HG03439 (cell line): ENCODE results near the gene WDR43.
"Not testable (repeated sequence)": the region's sequence is repeated elsewhere in the genome, so short reads cannot be mapped to it uniquely, and the experiment has no call there.

Experiments
- ATAC-seq: cut with Tn5 transposase; IDR thresholded peaks from one replicate; pipeline ENCODE4 v1.9.1; 2021; ENCODE audit warnings: mild to moderate bottlenecking, moderate library complexity; ENCODE audit not compliant: unreplicated experiment

Gene WDR43

GRCh38 chr2:28960401-28960800 is 65.9 kb downstream of the WDR43 start:
- ATAC-seq = no peak

DNA sequence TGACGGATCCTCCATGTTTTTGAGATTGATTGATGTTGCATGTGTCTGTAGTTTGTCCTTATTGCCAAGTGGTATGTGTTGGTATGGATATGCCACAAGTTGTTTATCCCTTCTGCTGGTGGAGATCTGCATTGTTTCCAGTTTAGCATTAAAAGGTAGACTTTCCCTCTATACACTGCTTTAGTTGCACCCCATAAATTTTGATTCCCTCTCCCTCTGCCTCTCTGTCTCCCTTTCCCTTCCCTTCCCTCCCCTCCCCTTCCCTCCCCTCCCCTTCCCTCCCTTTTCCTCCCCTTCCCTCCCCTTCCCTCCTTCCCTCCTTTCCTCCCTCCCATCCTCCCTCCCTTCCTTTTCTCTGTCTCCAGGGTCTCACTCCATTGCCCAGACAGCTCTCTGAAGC is 68.0 kb downstream of the WDR43 start:
- ATAC-seq = no peak

DNA sequence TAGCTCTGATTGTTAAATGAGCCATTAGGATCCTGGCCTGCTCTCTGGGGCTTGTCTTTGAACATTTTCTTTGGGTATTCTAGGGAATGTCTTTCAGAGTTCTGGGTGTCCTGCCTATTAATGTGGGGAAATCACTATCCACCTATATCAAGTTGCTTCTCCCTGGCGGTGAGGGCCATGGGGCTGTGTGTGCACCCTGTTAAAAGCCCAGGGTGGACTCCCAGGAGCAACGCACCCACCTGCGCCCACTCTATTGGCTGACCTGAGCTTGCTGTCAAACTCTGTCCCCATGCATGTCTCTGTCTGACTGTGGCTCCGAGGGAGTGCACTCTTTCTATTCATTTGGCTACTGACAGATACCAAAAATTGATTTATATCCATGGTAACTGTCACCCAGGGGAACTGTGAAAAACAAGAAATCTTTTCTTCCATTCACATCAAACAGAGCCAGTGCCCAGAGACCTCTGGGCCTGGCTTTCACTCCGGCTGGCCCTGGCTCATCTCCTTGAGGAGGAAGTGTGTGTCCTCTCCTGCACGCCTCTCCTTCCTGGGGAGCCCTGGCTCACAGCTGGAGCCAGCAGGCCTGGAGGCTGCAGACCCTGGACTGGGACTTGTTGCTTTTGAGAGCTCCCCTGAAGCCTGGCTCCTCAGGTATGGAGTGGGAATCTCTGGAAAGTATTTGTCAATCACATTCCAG is 76.1 kb downstream of the WDR43 start:
- ATAC-seq = no peak

DNA sequence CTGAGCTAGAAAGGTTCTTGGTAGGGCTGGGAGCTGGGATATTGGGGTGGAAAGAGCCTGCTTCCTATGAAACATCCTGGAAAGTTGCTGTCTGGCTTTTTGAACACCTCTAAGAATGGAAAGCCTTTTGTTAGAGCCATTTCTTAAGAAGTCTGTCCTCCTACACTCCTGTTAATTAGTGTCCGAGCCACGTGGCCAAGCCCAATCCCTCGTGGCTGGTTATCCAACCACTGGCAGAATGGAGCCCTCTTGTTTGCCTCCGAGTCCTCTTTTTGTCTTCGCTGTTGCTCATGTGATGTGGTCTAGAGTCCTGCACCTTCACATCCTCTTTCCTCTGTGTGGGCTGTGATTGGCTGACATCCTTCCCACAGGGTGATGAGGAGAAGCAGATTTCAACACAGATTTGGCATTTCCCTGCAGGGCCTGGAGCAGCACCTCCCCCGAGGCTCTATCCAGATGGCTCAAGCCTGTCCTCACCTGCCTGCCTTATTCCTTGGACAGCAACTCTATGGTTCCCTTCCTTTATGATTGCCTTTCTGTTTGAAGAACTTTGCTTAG is 78.4 kb downstream of the WDR43 start:
- ATAC-seq = no peak

DNA sequence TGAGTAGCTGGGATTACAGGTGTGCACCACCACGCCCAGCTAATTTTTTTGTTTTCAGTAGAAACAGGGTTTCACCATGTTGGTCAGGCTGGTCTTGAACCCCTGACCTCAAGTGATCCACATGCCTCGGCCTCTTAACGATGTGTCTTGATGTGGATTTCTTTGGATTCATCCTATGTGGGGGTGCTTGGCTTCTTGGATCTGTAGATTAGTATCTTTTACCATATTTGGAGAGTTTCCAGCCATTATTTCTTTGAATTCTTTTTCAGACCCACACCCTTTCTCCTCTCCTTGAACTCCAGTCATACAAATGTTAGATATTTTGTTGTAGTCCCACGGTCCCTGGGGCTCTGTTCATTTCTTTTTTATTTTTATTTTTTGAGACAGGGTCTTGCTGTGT is 79.8 kb downstream of the WDR43 start:
- ATAC-seq = no peak

DNA sequence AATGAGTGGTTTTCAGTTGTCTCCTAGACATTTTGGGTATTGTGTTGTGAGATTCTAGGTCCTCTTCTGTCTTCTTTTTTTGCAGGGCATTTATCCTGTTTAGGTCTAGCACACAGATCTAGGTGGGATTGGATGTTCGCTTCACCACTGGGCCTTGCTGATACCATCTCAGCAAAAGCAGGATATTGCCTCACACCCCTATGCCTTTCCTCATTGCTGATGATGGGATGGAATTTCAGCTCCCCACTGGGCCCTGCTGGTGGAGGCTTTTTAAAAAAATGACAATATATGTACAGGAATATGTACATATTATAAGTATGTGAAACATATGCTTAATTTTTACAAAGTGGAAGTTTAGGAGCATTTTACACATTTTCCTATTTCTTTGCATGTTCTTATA is 81.2 kb downstream of the WDR43 start:
- ATAC-seq = no peak

DNA sequence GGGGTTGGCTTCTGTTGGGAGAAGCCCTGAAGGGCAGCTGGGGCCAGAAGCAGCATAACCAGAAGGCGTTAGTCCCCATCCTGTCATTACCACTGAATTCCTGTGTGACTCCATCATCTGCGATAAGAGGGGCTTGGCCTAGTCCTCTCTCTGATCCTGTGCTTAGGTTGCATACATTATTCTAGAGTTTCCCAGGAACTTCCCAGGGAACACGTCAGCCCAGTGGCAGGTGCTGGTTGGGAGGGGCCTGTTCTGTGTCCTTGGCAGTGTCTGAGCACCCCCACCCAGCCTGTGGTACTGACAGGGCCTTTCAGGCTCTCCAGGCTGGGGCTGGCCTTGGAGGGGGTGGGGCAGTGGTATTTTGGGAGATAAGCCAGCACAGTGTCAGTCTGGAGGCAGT is 82.1 kb downstream of the WDR43 start:
- ATAC-seq = no peak

DNA sequence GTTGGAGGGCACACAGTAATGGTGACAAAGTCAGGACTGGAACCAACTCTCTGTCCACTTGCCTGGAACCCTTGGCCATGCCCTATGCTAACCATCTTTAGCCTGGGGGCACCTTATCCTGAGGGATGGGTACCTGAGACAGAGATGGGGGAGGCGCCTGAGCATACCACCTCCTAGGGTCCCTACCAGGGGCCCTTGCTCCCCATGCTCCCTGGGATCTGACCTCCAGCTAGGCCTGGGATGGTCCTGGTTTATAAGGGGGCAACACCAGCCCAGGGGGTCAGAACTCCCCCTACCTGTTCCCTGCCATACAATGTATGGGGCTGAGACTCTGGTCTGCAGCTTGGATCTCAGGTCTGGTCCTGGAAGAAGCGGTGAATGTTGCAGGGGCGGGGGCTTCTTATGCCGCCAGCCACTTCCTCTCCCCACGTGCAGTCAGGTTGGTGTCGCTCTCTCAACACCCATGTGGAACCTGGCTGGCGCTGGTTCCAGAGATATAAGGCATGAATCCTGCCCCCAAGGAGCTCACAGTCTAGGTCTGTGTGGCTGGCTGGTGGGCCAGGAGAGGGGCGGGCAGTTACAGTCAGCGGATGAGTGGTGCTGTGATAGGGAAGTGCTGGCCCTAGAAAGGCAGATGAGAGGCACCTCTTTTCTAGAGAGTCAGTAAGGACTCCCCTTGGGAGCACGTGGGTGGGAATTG is 82.9 kb downstream of the WDR43 start:
- ATAC-seq = no peak

GRCh38 chr2:28978001-28978400 is 83.5 kb downstream of the WDR43 start:
- not testable (repeated sequence) for ATAC-seq

DNA sequence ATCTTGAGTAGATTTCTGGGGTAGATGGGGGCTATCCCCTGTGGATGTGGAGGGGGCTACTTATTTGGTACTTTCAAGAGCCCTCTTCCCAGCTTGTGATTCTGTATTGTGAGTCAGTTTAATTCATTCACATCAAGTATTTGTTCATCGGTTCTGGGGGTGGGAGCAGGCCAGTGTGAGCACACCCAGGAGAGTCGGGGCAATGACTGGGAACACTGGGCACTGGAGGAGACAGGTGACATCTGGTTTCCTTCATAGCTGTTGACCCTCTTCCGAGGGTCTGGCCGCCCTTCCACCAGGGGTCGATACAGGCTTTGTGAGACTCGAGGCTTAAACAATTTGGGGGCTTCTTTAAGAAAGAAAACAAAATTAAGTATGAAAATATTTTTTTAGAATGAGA is 84.1 kb downstream of the WDR43 start:
- no peak for ATAC-seq

- no peak for ATAC-seq
These were observed 84.6 kb downstream of the WDR43 start for GRCh38 chr2:28979041-28979440.

- ATAC-seq = no peak
These were observed 85.3 kb downstream of the WDR43 start for GRCh38 chr2:28979576-28980366.

- no peak for ATAC-seq
These were observed 86.0 kb downstream of the WDR43 start for GRCh38 chr2:28980368-28981015.

DNA sequence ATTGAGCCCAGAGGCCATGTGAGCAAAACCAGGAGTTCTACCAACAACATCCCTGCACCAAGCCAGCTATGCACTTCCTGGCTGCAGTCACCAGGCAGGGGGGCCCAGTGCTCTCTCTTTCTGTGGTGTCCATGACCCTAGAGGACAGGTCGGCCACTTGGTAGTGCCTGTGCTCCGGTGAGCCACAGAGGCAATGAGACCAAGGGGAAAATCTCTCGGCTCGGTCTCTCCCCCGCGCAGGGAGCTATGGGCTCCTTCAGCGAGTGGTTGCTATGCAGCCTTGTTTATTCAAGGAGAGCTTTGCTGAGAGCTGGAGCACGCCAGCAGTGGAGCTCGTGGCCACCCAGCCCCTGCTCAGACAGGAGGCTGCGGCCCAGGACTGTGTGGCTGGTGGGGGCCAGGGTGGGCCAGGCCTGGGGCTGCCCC is 86.6 kb downstream of the WDR43 start, which contains the start of gene TOGARAM2:
Gene TOGARAM2 (plus strand): TSS at position 283 of the 426 bp plus-strand sequence. CDS start 13,537 bp downstream, outside the sequence.
- no peak for ATAC-seq

GRCh38 chr2:28981620-28982376 is 87.3 kb downstream of the WDR43 start:
- ATAC-seq = no peak

GRCh38 chr2:28982381-28982950 is 88.0 kb downstream of the WDR43 start:
- no peak for ATAC-seq

GRCh38 chr2:28986429-28986828 is 92.0 kb downstream of the WDR43 start:
- ATAC-seq = no peak

- no peak for ATAC-seq
These were observed 95.5 kb downstream of the WDR43 start for GRCh38 chr2:28989973-28990372.

DNA sequence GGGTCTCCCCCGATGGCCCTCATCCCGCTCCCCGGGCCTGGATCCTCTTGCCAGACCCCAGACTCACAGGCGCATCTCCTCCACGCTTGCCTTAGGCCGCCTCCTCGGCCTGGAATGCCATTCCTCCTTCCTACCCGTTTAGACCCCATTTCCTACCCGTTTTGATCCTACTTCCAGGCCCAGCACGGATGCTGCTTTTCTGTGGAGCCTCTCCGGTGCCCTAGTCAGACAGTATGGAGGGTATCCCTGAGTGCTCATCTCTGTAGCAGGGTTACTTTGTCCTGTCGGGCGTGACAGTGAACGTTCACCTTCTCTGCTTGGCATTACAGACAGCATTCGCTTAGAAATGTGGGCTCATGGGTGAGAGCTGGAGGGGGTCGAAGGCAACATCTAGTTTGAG is 96.0 kb downstream of the WDR43 start:
- no peak for ATAC-seq

- ATAC-seq = no peak
These were observed 96.6 kb downstream of the WDR43 start for GRCh38 chr2:28991021-28991420.
